Lower lobe of right lung (tissue), 2 donors: Measurements from ENCODE around the gene PHTF1. TPM values are rescaled to one million over a fixed set of nuclear protein-coding genes. Genes with fewer than 3 reads are reported as not detected.

Source experiments
- ATAC-seq, 2 donors: fragments of 200-7000 bp; cut with Tn5 transposase; one replicate each; pipeline ENCODE4 v1.9.1; 2020 to 2022; ENCODE audit warnings: mild to moderate bottlenecking in 2 of 2, moderate library complexity in 2 of 2
- DNase-seq: peaks from one replicate; pipeline ENCODE4 v3.0.0-alpha.2; 2020
- H3K27ac ChIP-seq: fragments of 200-600 bp; one replicate; pipeline ENCODE4 v1.8.0; 2022
- H3K27me3 ChIP-seq: fragments of 200-600 bp; one replicate; pipeline ENCODE4 v1.8.0; 2022; ENCODE audit warnings: low read depth
- H3K36me3 ChIP-seq: fragments of 200-600 bp; one replicate; pipeline ENCODE4 v1.8.0; 2022; ENCODE audit warnings: mild to moderate bottlenecking
- H3K4me1 ChIP-seq: fragments of 200-600 bp; one replicate; pipeline ENCODE4 v1.8.0; 2022
- H3K4me3 ChIP-seq: fragments of 200-600 bp; one replicate; pipeline ENCODE4 v1.8.0; 2022; ENCODE audit warnings: mild to moderate bottlenecking
- H3K9me3 ChIP-seq: fragments of 200-600 bp; one replicate; pipeline ENCODE4 v1.8.0; 2022
- CTCF ChIP-seq: fragments of 200-600 bp; IDR thresholded peaks from one replicate; pipeline ENCODE4 v1.8.0; 2022; ENCODE audit warnings: antibody characterized with exemption, mild to moderate bottlenecking
- intact Hi-C: fragments of 100-400 bp; cut with DNase I; formaldehyde crosslinking; loops from one replicate; pipeline ENCODE4 v1.11.0; 2022
- total RNA-seq: library from RNA; stranded (reverse); fragmentation: NEBNext Ultra II Directional; extraction: Animal tissue kit (Norgen Biotek cat#: 25700); gene quantifications from one replicate; pipeline ENCODE4 v1.2.1, GENCODE V29; 2021
- donor health status: DM: no; HTN: yes; CAD: no; lungs with severe emphysema.

The PHTF1 gene
- total RNA-seq, 1 donor from 2014 or later, result 18.3 TPM

GRCh38 chr1:113751114-113751513, 8.2 kb downstream of the PHTF1 start:
- no peaks in the 10 kb centered on the region for H3K27me3 ChIP-seq
- intact Hi-C loops, result no loop called here

GRCh38 chr1:113749402-113749801, 9.9 kb downstream of the PHTF1 start:
- DNase-seq (no peak), ATAC-seq (no peak)
- H3K4me3 ChIP-seq, result no peak overlapping the region
- no peak overlapping the region for H3K27ac ChIP-seq
- no peak for TF ChIP-seq CTCF
- H3K27me3 ChIP-seq, result no peaks in the 10 kb centered on the region
- H3K36me3 ChIP-seq, result peaks cover 38% of the 10 kb centered on the region
- no peaks in the 10 kb centered on the region for H3K9me3 ChIP-seq
- intact Hi-C loops, result no loop called here
- H3K4me1 ChIP-seq, result no peaks in the 10 kb centered on the region

More at GRCh38 chr1:113751114-113751513, 8.2 kb downstream of the PHTF1 start:
- ATAC-seq (no peak), DNase-seq (no peak)
- H3K4me3 ChIP-seq, result no peak overlapping the region
- no peak overlapping the region for H3K27ac ChIP-seq
- H3K9me3 ChIP-seq, result no peaks in the 10 kb centered on the region
- no peaks in the 10 kb centered on the region for H3K4me1 ChIP-seq
- peaks cover 38% of the 10 kb centered on the region for H3K36me3 ChIP-seq
- no peak for TF ChIP-seq CTCF

- intact Hi-C loops, result no loop called here
- Histone ChIP-seq H3K27ac (no peak overlapping the region), H3K9me3 (no peaks in the 10 kb centered on the region), H3K27me3 (no peaks in the 10 kb centered on the region), H3K4me3 (no peak overlapping the region), H3K36me3 (peaks cover 29% of the 10 kb centered on the region), H3K4me1 (no peaks in the 10 kb centered on the region)
- ATAC-seq (no peak), DNase-seq (no peak)
- no peak for TF ChIP-seq CTCF
Measured at GRCh38 chr1:113747376-113747775, 11.9 kb downstream of the PHTF1 start.

- intact Hi-C loops, result no loop called here
- no peak for ATAC-seq
- H3K4me1 ChIP-seq, result no peaks in the 10 kb centered on the region
Measured at GRCh38 chr1:113745425-113745824, 13.9 kb downstream of the PHTF1 start.

GRCh38 chr1:113744114-113744513, 15.2 kb downstream of the PHTF1 start:
- no peaks in the 10 kb centered on the region for H3K9me3 ChIP-seq
- intact Hi-C loops, result no loop called here
- peaks cover 26% of the 10 kb centered on the region for H3K36me3 ChIP-seq
- H3K4me1 ChIP-seq, result no peaks in the 10 kb centered on the region
- no peak overlapping the region for H3K27ac ChIP-seq
- TF ChIP-seq CTCF, result no peak
- ATAC-seq (no peak), DNase-seq (no peak)
- no peak overlapping the region for H3K4me3 ChIP-seq
- no peaks in the 10 kb centered on the region for H3K27me3 ChIP-seq

More at GRCh38 chr1:113745425-113745824, 13.9 kb downstream of the PHTF1 start:
- peaks cover 29% of the 10 kb centered on the region for H3K36me3 ChIP-seq
- no peaks in the 10 kb centered on the region for H3K27me3 ChIP-seq
- TF ChIP-seq CTCF, result no peak
- no peak overlapping the region for H3K4me3 ChIP-seq
- H3K27ac ChIP-seq, result no peak overlapping the region
- no peaks in the 10 kb centered on the region for H3K9me3 ChIP-seq
- no peak for DNase-seq

GRCh38 chr1:113742515-113742914, 16.8 kb downstream of the PHTF1 start:
- H3K4me1 ChIP-seq, result no peaks in the 10 kb centered on the region
- H3K27ac ChIP-seq, result no peak overlapping the region
- ATAC-seq, result peak; percentile 54 to 82
- H3K27me3 ChIP-seq, result no peaks in the 10 kb centered on the region
- intact Hi-C loops, result no loop called here
- DNase-seq, result no peak
- H3K4me3 ChIP-seq, result no peak overlapping the region
- no peak for TF ChIP-seq CTCF
- H3K36me3 ChIP-seq, result peaks cover 23% of the 10 kb centered on the region
- H3K9me3 ChIP-seq, result no peaks in the 10 kb centered on the region
